ENCODE results near the gene DEGS2.
"Not testable (repeated sequence)": the region's sequence is repeated elsewhere in the genome, so short reads cannot be mapped to it uniquely, and the experiment has no call there.

DEGS2 gene

DNA sequence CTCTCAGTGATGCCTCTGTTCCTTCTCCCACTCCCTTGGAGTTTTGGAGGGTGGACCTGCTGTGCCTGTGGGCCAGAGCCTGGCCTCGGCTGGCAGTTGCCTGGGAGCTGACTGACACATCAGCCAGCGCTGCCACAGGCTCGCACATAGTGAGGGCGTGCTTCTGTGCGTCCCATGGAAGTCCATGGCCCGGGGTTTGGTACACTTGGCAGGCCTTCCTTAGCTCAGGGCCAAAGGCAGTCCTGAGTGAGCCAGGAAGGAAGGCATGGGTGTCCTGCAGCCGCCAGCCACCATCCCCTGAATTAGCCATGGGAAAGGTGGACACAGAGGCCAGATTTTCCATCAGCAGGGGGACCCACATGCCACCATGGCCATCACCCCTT is 1.1 kb upstream of the DEGS2 start:
- Histone ChIP-seq H3K79me2 (ENCODE audit: low read length) (no peaks in the 10 kb centered on the region), H3K9me3 (replicated peaks; ENCODE audit: insufficient read depth, low read length) (no peaks in the 10 kb centered on the region), H3K4me2 (ENCODE audit: low read depth, low read length) (no peak overlapping the region), H3K9ac (ENCODE audit: low read length) (no peak overlapping the region), H3K36me3 (replicated peaks; ENCODE audit: insufficient read depth, low read length) (no peaks in the 10 kb centered on the region), H3K4me3 (ENCODE audit: low read length) (no peak overlapping the region), H3F3A (ENCODE audit: insufficient read depth, low read length) (no peaks in the 10 kb centered on the region), H3K4me1 (ENCODE audit: low read length) (no peaks in the 10 kb centered on the region), H3K9me2 (replicated peaks; ENCODE audit: insufficient read depth, low read length) (no peaks in the 10 kb centered on the region), H3K27me3 (replicated peaks; ENCODE audit: insufficient read depth, low read length) (no peaks in the 10 kb centered on the region; the same call in 1 of the 2 replicates), H2AFZ (ENCODE audit: low read length) (no peak overlapping the region), H4K20me1 (ENCODE audit: insufficient read depth, low read length) (no peaks in the 10 kb centered on the region), H3K27ac (ENCODE audit: low read length) (no peak overlapping the region)
- no peak for DNase-seq
- no peak for TF ChIP-seq EZH2 (optimal IDR thresholded peaks at IDR 0.05; ENCODE audit: low read depth, low read length)

DNA sequence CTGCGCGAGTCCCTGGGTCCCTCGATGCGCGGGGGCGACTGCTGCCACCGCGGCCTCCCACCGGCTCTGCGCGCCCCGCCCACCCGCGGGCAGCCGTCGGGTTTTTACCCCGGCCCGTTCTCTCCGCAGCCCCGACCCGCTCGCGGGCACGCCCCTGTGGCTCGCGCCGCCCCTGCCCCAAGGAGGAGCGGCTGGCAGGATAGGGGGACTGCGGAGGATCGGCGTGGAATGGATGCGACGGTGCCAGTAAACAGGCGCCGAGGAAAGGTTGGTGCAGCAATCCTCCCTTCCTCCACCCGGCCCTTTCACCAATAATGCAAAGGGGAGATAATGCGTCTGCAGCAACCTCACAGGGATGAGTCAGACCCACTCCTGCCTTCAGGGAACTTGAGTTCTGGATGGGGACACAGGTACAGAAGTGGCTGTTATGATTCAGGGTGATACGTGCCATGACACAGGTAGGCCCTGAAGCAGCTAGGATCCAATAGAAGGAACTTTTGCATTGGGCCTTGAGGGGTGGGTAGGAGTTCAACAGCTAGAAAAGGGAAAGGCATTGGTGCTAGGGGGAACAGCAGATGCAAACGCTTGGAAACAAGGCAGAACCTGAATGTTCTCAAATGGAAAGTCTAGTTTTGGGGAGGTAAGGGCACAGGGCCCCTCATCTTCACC is 554 bp upstream of the DEGS2 start:
- Histone ChIP-seq H3K36me3 (replicated peaks; ENCODE audit: insufficient read depth, low read length) (no peaks in the 10 kb centered on the region), H3K27ac (ENCODE audit: low read length) (no peak overlapping the region), H3K4me3 (ENCODE audit: low read length) (no peak overlapping the region), H4K20me1 (ENCODE audit: insufficient read depth, low read length) (no peaks in the 10 kb centered on the region), H3K27me3 (replicated peaks; ENCODE audit: insufficient read depth, low read length) (no peaks in the 10 kb centered on the region; the same call in 1 of the 2 replicates), H3K4me2 (ENCODE audit: low read depth, low read length) (no peak overlapping the region), H3K9ac (ENCODE audit: low read length) (no peak overlapping the region), H3K4me1 (ENCODE audit: low read length) (no peaks in the 10 kb centered on the region), H3K79me2 (ENCODE audit: low read length) (no peaks in the 10 kb centered on the region), H3K9me2 (replicated peaks; ENCODE audit: insufficient read depth, low read length) (no peaks in the 10 kb centered on the region), H3K9me3 (replicated peaks; ENCODE audit: insufficient read depth, low read length) (no peaks in the 10 kb centered on the region), H2AFZ (ENCODE audit: low read length) (no peak overlapping the region), H3F3A (ENCODE audit: insufficient read depth, low read length) (no peaks in the 10 kb centered on the region)
- TF ChIP-seq, protein P1, sequence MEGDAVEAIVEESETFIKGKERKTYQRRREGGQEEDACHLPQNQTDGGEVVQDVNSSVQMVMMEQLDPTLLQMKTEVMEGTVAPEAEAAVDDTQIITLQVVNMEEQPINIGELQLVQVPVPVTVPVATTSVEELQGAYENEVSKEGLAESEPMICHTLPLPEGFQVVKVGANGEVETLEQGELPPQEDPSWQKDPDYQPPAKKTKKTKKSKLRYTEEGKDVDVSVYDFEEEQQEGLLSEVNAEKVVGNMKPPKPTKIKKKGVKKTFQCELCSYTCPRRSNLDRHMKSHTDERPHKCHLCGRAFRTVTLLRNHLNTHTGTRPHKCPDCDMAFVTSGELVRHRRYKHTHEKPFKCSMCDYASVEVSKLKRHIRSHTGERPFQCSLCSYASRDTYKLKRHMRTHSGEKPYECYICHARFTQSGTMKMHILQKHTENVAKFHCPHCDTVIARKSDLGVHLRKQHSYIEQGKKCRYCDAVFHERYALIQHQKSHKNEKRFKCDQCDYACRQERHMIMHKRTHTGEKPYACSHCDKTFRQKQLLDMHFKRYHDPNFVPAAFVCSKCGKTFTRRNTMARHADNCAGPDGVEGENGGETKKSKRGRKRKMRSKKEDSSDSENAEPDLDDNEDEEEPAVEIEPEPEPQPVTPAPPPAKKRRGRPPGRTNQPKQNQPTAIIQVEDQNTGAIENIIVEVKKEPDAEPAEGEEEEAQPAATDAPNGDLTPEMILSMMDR (IDR thresholded peaks at IDR 0.05; ENCODE audit: low read length), result no peak
- TF ChIP-seq EZH2phosphoT487 (IDR thresholded peaks at IDR 0.05; ENCODE audit: low read length) (no peak), EZH2 (optimal IDR thresholded peaks at IDR 0.05; ENCODE audit: low read depth, low read length) (no peak)
- no peak for DNase-seq

DNA sequence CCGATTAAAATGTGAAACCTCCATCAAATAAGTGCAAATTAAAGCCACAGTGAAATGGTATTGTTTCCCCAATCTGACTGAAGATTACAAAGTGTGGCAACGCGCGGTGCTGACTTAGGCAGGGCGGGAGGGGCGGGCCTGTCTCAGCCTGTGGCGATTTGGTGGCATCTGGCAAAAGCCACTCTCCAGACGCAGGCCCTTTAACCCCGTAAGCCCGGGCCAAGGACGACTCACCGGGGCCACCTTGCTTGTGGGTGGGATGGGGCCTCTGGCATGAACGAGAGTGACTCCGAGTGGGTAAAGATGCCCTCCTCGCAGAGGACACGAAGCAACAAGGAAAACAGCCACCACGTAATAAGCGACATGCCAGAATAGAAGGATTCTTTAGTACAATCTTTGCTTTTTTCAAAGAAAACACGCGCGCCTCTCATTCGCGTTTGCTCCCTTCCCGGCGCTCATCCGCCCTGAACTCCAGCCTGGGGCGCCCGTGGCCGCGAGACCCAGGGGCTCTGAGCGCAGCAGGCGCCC is 815 bp downstream of the DEGS2 start:
- DNase-seq, result no peak
- H3K27ac ChIP-seq (ENCODE audit: low read length), result no peak overlapping the region
- no peaks in the 10 kb centered on the region for H3F3A ChIP-seq (ENCODE audit: insufficient read depth, low read length)
- H3K4me1 ChIP-seq (ENCODE audit: low read length), result no peaks in the 10 kb centered on the region
- H4K20me1 ChIP-seq (ENCODE audit: insufficient read depth, low read length), result no peaks in the 10 kb centered on the region
- no peaks in the 10 kb centered on the region for H3K9me2 ChIP-seq (replicated peaks; ENCODE audit: insufficient read depth, low read length)
- H3K4me3 ChIP-seq (ENCODE audit: low read length), result no peak overlapping the region
- H3K9ac ChIP-seq (ENCODE audit: low read length), result no peak overlapping the region
- H3K27me3 ChIP-seq (replicated peaks; ENCODE audit: insufficient read depth, low read length), result no peaks in the 10 kb centered on the region; the same call in 1 of the 2 replicates
- no peaks in the 10 kb centered on the region for H3K9me3 ChIP-seq (replicated peaks; ENCODE audit: insufficient read depth, low read length)
- H2AFZ ChIP-seq (ENCODE audit: low read length), result no peak overlapping the region
- H3K36me3 ChIP-seq (replicated peaks; ENCODE audit: insufficient read depth, low read length), result no peaks in the 10 kb centered on the region
- no peak overlapping the region for H3K4me2 ChIP-seq (ENCODE audit: low read depth, low read length)
- H3K79me2 ChIP-seq (ENCODE audit: low read length), result no peaks in the 10 kb centered on the region
- TF ChIP-seq, protein P1 (IDR thresholded peaks at IDR 0.05; ENCODE audit: low read length), result no peak
- no peak for TF ChIP-seq EZH2 (optimal IDR thresholded peaks at IDR 0.05; ENCODE audit: low read depth, low read length)
- no peak for TF ChIP-seq EZH2phosphoT487 (IDR thresholded peaks at IDR 0.05; ENCODE audit: low read length)

DNA sequence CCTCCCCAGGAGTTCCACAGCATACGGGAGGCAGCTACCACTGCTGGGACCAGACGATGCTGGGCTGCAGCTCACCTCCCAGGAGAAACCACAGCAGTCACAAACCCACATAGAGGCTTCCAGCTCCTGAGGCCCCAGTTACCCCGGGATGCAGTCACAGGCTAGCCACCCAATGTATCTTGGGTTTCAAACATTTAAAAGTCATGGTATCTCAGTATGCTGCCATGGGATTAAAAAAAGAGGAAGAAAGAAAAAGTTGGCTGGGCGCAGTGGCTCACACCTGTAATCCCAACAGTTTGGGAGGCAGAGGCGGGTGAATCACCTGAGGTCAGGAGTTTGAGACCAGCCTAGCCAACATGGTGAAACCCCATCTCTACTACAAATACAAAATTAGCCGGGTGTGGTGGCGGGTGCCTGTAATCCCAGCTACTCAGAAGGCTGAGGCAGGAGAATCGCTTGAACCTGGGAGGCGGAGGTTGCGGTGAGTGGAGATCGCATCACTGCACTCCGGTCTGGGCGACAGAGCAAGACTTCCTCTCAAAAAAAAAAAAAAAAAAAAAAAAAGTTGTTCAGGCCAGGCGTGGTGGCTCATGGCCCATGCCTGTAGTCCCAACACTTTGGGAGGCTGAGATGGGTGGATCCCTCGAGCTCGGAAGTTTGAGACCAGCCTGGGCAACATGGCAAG is 1.8 kb downstream of the DEGS2 start:
- not testable (repeated sequence) for H3F3A ChIP-seq (ENCODE audit: insufficient read depth, low read length); H4K20me1 ChIP-seq (ENCODE audit: insufficient read depth, low read length); H3K9me3 ChIP-seq (replicated peaks; ENCODE audit: insufficient read depth, low read length); H3K9me2 ChIP-seq (replicated peaks; ENCODE audit: insufficient read depth, low read length); H3K9ac ChIP-seq (ENCODE audit: low read length); H2AFZ ChIP-seq (ENCODE audit: low read length); H3K4me3 ChIP-seq (ENCODE audit: low read length); H3K79me2 ChIP-seq (ENCODE audit: low read length); H3K27ac ChIP-seq (ENCODE audit: low read length); H3K36me3 ChIP-seq (replicated peaks; ENCODE audit: insufficient read depth, low read length); H3K4me2 ChIP-seq (ENCODE audit: low read depth, low read length); H3K4me1 ChIP-seq (ENCODE audit: low read length); DNase-seq; H3K27me3 ChIP-seq (replicated peaks; ENCODE audit: insufficient read depth, low read length)
